ENCODE data around the gene KLK5.
"Not testable (repeated sequence)": the region's sequence is repeated elsewhere in the genome, so short reads cannot be mapped to it uniquely, and the experiment has no call there.

Gene KLK5

GRCh38 chr19:50952910-50953309 lies at the start of gene KLK5:
TSS of gene KLK5 (minus strand) at chr19:50953038. CDS start at chr19:50952657, 381 bp downstream.
- peaks cover 29% of the 10 kb centered on the region for H3K27me3 Mint-ChIP-seq
- DNase-seq (no peak), ATAC-seq (no peak)

GRCh38 chr19:51002089-51002532 lies 49.3 kb upstream of the KLK5 start:
- Mint-ChIP-seq H3K9me3 (no peaks in the 10 kb centered on the region), H3K36me3 (ENCODE audit: low read depth) (no peaks in the 10 kb centered on the region), H3K27me3 (peaks cover 46% of the 10 kb centered on the region), H3K27ac (no peak overlapping the region), H3K4me3 (no peak overlapping the region), H3K4me1 (no peaks in the 10 kb centered on the region)
- no peak for DNase-seq
- ATAC-seq = no peak

More at GRCh38 chr19:50952910-50953309, at the start of gene KLK5:
- Mint-ChIP-seq H3K27ac (no peak within 1 kb of the TSS), H3K4me1 (no peaks in the 10 kb centered on the region), H3K4me3 (no peak within 1 kb of the TSS), H3K9me3 (no peaks in the 10 kb centered on the region), H3K36me3 (ENCODE audit: low read depth) (no peaks in the 10 kb centered on the region)

GRCh38 chr19:51001515-51001914 lies 48.7 kb upstream of the KLK5 start, which contains the start of gene KLK8:
TSS of gene KLK8 (minus strand) at chr19:51001604. CDS start at chr19:51001167, 437 bp downstream.
- Mint-ChIP-seq H3K27ac (no peak within 1 kb of the TSS), H3K4me3 (no peak within 1 kb of the TSS), H3K36me3 (ENCODE audit: low read depth) (no peaks in the 10 kb centered on the region), H3K4me1 (no peaks in the 10 kb centered on the region), H3K27me3 (peaks cover 45% of the 10 kb centered on the region), H3K9me3 (no peaks in the 10 kb centered on the region)
- no peak for DNase-seq
- ATAC-seq = no peak

GRCh38 chr19:51000981-51001380 lies 48.1 kb upstream of the KLK5 start:
- Mint-ChIP-seq H3K4me3 (no peak overlapping the region), H3K27me3 (peaks cover 42% of the 10 kb centered on the region), H3K27ac (no peak overlapping the region), H3K4me1 (no peaks in the 10 kb centered on the region), H3K36me3 (ENCODE audit: low read depth) (no peaks in the 10 kb centered on the region), H3K9me3 (no peaks in the 10 kb centered on the region)
- DNase-seq (no peak), ATAC-seq (no peak)

GRCh38 chr19:51000426-51000825 lies 47.6 kb upstream of the KLK5 start:
- no peaks in the 10 kb centered on the region for H3K9me3 Mint-ChIP-seq
- no peaks in the 10 kb centered on the region for H3K4me1 Mint-ChIP-seq
- no peak for ATAC-seq
- H3K36me3 Mint-ChIP-seq (ENCODE audit: low read depth) = no peaks in the 10 kb centered on the region
- no peak overlapping the region for H3K4me3 Mint-ChIP-seq
- peaks cover 43% of the 10 kb centered on the region for H3K27me3 Mint-ChIP-seq
- no peak for DNase-seq
- H3K27ac Mint-ChIP-seq = no peak overlapping the region

- Mint-ChIP-seq H3K9me3 (peaks cover 4% of the 10 kb centered on the region), H3K36me3 (ENCODE audit: low read depth) (no peaks in the 10 kb centered on the region), H3K27me3 (peaks cover 38% of the 10 kb centered on the region), H3K4me3 (no peak overlapping the region), H3K4me1 (no peaks in the 10 kb centered on the region), H3K27ac (no peak overlapping the region)
- ATAC-seq (no peak), DNase-seq (no peak)
These were observed 45.8 kb upstream of the KLK5 start for GRCh38 chr19:50998686-50999085.

- no peaks in the 10 kb centered on the region for H3K36me3 Mint-ChIP-seq (ENCODE audit: low read depth)
- ATAC-seq = no peak
- H3K9me3 Mint-ChIP-seq = peaks cover 4% of the 10 kb centered on the region
- H3K27me3 Mint-ChIP-seq = peaks cover 35% of the 10 kb centered on the region
- H3K4me1 Mint-ChIP-seq = no peaks in the 10 kb centered on the region
- no peak for DNase-seq
- no peak overlapping the region for H3K4me3 Mint-ChIP-seq
- no peak overlapping the region for H3K27ac Mint-ChIP-seq
These were observed 45.2 kb upstream of the KLK5 start for GRCh38 chr19:50998061-50998460.

GRCh38 chr19:50994129-50994528 lies 41.3 kb upstream of the KLK5 start:
- Mint-ChIP-seq H3K4me1 (no peaks in the 10 kb centered on the region), H3K27me3 (peaks cover 23% of the 10 kb centered on the region), H3K27ac (no peak overlapping the region), H3K36me3 (ENCODE audit: low read depth) (no peaks in the 10 kb centered on the region), H3K4me3 (no peak overlapping the region), H3K9me3 (peaks cover 4% of the 10 kb centered on the region)
- no peak for ATAC-seq
- DNase-seq = no peak

- ATAC-seq (no peak), DNase-seq (no peak)
- Mint-ChIP-seq H3K4me1 (no peaks in the 10 kb centered on the region), H3K27me3 (peaks cover 22% of the 10 kb centered on the region), H3K9me3 (peaks cover 4% of the 10 kb centered on the region), H3K36me3 (ENCODE audit: low read depth) (no peaks in the 10 kb centered on the region), H3K27ac (no peak overlapping the region), H3K4me3 (no peak overlapping the region)
These were observed 39.8 kb upstream of the KLK5 start for GRCh38 chr19:50992666-50993035.

GRCh38 chr19:50984416-50984815 lies 31.6 kb upstream of the KLK5 start:
- H3K9me3 Mint-ChIP-seq; H3K4me1 Mint-ChIP-seq; H3K4me3 Mint-ChIP-seq; H3K36me3 Mint-ChIP-seq (ENCODE audit: low read depth); ATAC-seq; H3K27ac Mint-ChIP-seq; DNase-seq: not testable (repeated sequence)
- peaks cover 41% of the 10 kb centered on the region for H3K27me3 Mint-ChIP-seq

GRCh38 chr19:50983625-50984292 lies 30.9 kb upstream of the KLK5 start, which contains the start of gene KLK7:
TSS of gene KLK7 (minus strand) at chr19:50983917. CDS start at chr19:50982399, 1,518 bp downstream.
- ATAC-seq (no peak), DNase-seq (no peak)
- Mint-ChIP-seq H3K4me1 (no peaks in the 10 kb centered on the region), H3K27me3 (peaks cover 39% of the 10 kb centered on the region), H3K36me3 (ENCODE audit: low read depth) (no peaks in the 10 kb centered on the region), H3K27ac (no peak within 1 kb of the TSS), H3K4me3 (no peak within 1 kb of the TSS), H3K9me3 (no peaks in the 10 kb centered on the region)

- H3K27ac Mint-ChIP-seq = no peak overlapping the region
- no peaks in the 10 kb centered on the region for H3K4me1 Mint-ChIP-seq
- peaks cover 43% of the 10 kb centered on the region for H3K27me3 Mint-ChIP-seq
- DNase-seq (no peak), ATAC-seq (no peak)
- no peaks in the 10 kb centered on the region for H3K9me3 Mint-ChIP-seq
- H3K36me3 Mint-ChIP-seq (ENCODE audit: low read depth) = no peaks in the 10 kb centered on the region
- no peak overlapping the region for H3K4me3 Mint-ChIP-seq
These were observed 29.3 kb upstream of the KLK5 start for GRCh38 chr19:50982186-50982585.

- Mint-ChIP-seq H3K36me3 (ENCODE audit: low read depth) (no peaks in the 10 kb centered on the region), H3K27ac (no peak overlapping the region), H3K27me3 (peaks cover 46% of the 10 kb centered on the region), H3K4me1 (no peaks in the 10 kb centered on the region), H3K9me3 (no peaks in the 10 kb centered on the region), H3K4me3 (no peak overlapping the region)
- no peak for ATAC-seq
- no peak for DNase-seq
These were observed 28.8 kb upstream of the KLK5 start for GRCh38 chr19:50981587-50982146.

GRCh38 chr19:50980208-50980607 lies 27.4 kb upstream of the KLK5 start:
- Mint-ChIP-seq H3K4me3 (no peak overlapping the region), H3K27me3 (peaks cover 52% of the 10 kb centered on the region), H3K4me1 (no peaks in the 10 kb centered on the region), H3K36me3 (ENCODE audit: low read depth) (no peaks in the 10 kb centered on the region), H3K27ac (no peak overlapping the region), H3K9me3 (no peaks in the 10 kb centered on the region)
- ATAC-seq = no peak
- no peak for DNase-seq

- no peak for ATAC-seq
- H3K27me3 Mint-ChIP-seq = peaks cover 48% of the 10 kb centered on the region
- H3K36me3 Mint-ChIP-seq (ENCODE audit: low read depth) = no peaks in the 10 kb centered on the region
These were observed 26.9 kb upstream of the KLK5 start for GRCh38 chr19:50979758-50980157.

More at GRCh38 chr19:50979758-50980157, 26.9 kb upstream of the KLK5 start:
- no peaks in the 10 kb centered on the region for H3K9me3 Mint-ChIP-seq
- DNase-seq = no peak
- H3K27ac Mint-ChIP-seq = no peak overlapping the region
- H3K4me1 Mint-ChIP-seq = no peaks in the 10 kb centered on the region
- no peak overlapping the region for H3K4me3 Mint-ChIP-seq

All from activated naive CD8-positive, alpha-beta T cell treated with anti-CD3 and anti-CD28 coated beads, Interleukin-2, amount 50 U/mL, for 24 hours (primary cell).